Right lobe of liver (tissue), 6 donors: Measurements from ENCODE around the gene GATA1. TPM values are rescaled to one million over a fixed set of nuclear protein-coding genes. Genes with fewer than 3 reads are reported as not detected.

Experiments
- ATAC-seq, 4 donors: fragments of 200-7000 bp; cut with Tn5 transposase; one replicate each; pipeline ENCODE4 v1.9.1; 2020; ENCODE audit warnings: mild to moderate bottlenecking in 4 of 4, moderate library complexity in 4 of 4
- DNase-seq, 3 donors: peaks; one replicate each; pipeline ENCODE4 v3.0.0-alpha.2; 2020
- H3K27ac ChIP-seq, 3 donors: fragments of 200-600 bp; one replicate each; pipeline ENCODE4 v1.8.0; 2022
- H3K27me3 ChIP-seq, 2 donors: fragments of 200-600 bp; one replicate each; pipeline ENCODE4 v1.8.0; 2022
- H3K36me3 ChIP-seq, 4 donors: fragments of 200-600 bp; sonication (generic) in 1 of 4; one replicate each; pipeline versions ENCODE4 v1.5.1 to v1.8.0; 2017 to 2022; ENCODE audit warnings: control low read depth in 1 of 4
- H3K4me1 ChIP-seq, 4 donors: fragments of 200-600 bp; sonication (generic) in 1 of 4; one replicate each; pipeline versions ENCODE4 v1.5.1 to v1.8.0; 2017 to 2022; ENCODE audit warnings: control low read depth in 1 of 4
- H3K4me3 ChIP-seq, 3 donors: fragments of 200-600 bp; one replicate each; pipeline ENCODE4 v1.8.0; 2022
- H3K9me3 ChIP-seq, 4 donors: fragments of 200-600 bp; sonication (generic) in 1 of 4; one replicate each; pipeline versions ENCODE4 v1.5.1 to v1.8.0; 2017 to 2022; ENCODE audit warnings: control low read depth in 1 of 4
- CTCF ChIP-seq, 4 donors: fragments of 200-600 bp in 3 of 4; fragments of 450-650 bp in 1 of 4; IDR thresholded peaks; one replicate each; pipeline versions ENCODE4 v1.5.1 to v1.8.0; 2016 to 2022; ENCODE audit warnings: antibody characterized with exemption in 4 of 4, mild to moderate bottlenecking in 2 of 4
- POLR2A ChIP-seq: fragments of 450-650 bp; IDR thresholded peaks from one replicate; pipeline ENCODE4 v1.6.1; 2017; ENCODE audit warnings: antibody characterized with exemption, mild to moderate bottlenecking
- WGBS: methylation state at CpG from one replicate; pipeline ENCODE4 v1.1.6; 2018; ENCODE audit warnings: low coverage, low lambda C conversion rate; ENCODE audit not compliant: insufficient coverage; ENCODE audit errors: missing lambda C conversion rate; 5-methylcytosine and 5-hydroxymethylcytosine counted together
- intact Hi-C, 2 donors: fragments of 100-400 bp; cut with DNase I; formaldehyde crosslinking; loops; one replicate each; pipeline versions ENCODE4 v1.11.2 to v1.14.1; 2022
- total RNA-seq, 6 experiments: library from RNA; depleted of rRNA in 2 of 6; stranded (reverse); fragments of >200 nt in 2 of 6; fragmentation: NEBNext Ultra II Directional in 3 of 6; extraction: Animal tissue kit (Norgen Biotek cat#: 25700) in 3 of 6; gene quantifications; one replicate each; pipeline versions ENCODE4 v1.1.0 to v1.2.4, GENCODE V29; 2016 to 2023
- donor health status: DM: no; HTN: yes; CAD: no.
- donor health status: DM: no; HTN: no; CAD: no.
- donor health status: DM: no; HTN: no; CAD: no.
- donor health status: DM: no; HTN: yes; CAD: no.
- donor health status: DM: no; HTN: yes; CAD: no.

Gene GATA1
- total RNA-seq, 6 experiments from 2014 or later, result 0.37 to 1.2 TPM; not detected in 4

- no peak for DNase-seq
- ATAC-seq, result peak in 2 of 4 donors; percentile 13 to 29
These were observed 33.9 kb upstream of the GATA1 start for GRCh38 chrX:48752498-48752897.

GRCh38 chrX:48753708-48754228, 32.6 kb upstream of the GATA1 start:
- Histone ChIP-seq H3K27ac (no peak overlapping the region), H3K27me3 (no peaks in the 10 kb centered on the region), H3K9me3 (no peaks in the 10 kb centered on the region), H3K4me1 (no peaks in the 10 kb centered on the region), H3K4me3 (no peak overlapping the region), H3K36me3 (no peaks in the 10 kb centered on the region)
- intact Hi-C loops, result no loop called here
- no peak for TF ChIP-seq CTCF (IDR thresholded peaks at IDR 0.05)
- TF ChIP-seq POLR2A, result no peak
- WGBS, result 41% methylated on average over 3 of the region's 8 CpGs
- ATAC-seq, result no peak
- no peak for DNase-seq

More at GRCh38 chrX:48752498-48752897, 33.9 kb upstream of the GATA1 start:
- TF ChIP-seq POLR2A (no peak), CTCF (IDR thresholded peaks at IDR 0.05) (no peak)
- Histone ChIP-seq H3K4me1 (no peaks in the 10 kb centered on the region), H3K36me3 (no peaks in the 10 kb centered on the region), H3K4me3 (no peak overlapping the region), H3K9me3 (no peaks in the 10 kb centered on the region), H3K27ac (no peak overlapping the region), H3K27me3 (no peaks in the 10 kb centered on the region)
- WGBS, result 55% methylated on average over 2 of the region's 7 CpGs
- intact Hi-C loops, result no loop called here

GRCh38 chrX:48754238-48754637, 32.2 kb upstream of the GATA1 start:
- H3K4me1 ChIP-seq, result no peaks in the 10 kb centered on the region
- no peak overlapping the region for H3K27ac ChIP-seq
- no peaks in the 10 kb centered on the region for H3K36me3 ChIP-seq
- no peaks in the 10 kb centered on the region for H3K27me3 ChIP-seq
- WGBS, result 55% methylated on average over 6 of the region's 8 CpGs
- intact Hi-C loops, result no loop called here
- DNase-seq, result no peak
- ATAC-seq, result no peak
- H3K4me3 ChIP-seq, result no peak overlapping the region
- H3K9me3 ChIP-seq, result no peaks in the 10 kb centered on the region
- no peak for TF ChIP-seq CTCF (IDR thresholded peaks at IDR 0.05)
- TF ChIP-seq POLR2A, result no peak

GRCh38 chrX:48761674-48762471, 24.5 kb upstream of the GATA1 start, which contains the start of gene GLOD5:
Gene GLOD5 (plus strand): TSS chrX:48761747. CDS start chrX:48761791, 44 bp downstream.
- 43% methylated on average over 7 of the region's 12 CpGs for WGBS
- Histone ChIP-seq H3K36me3 (no peaks in the 10 kb centered on the region), H3K27me3 (no peaks in the 10 kb centered on the region), H3K4me1 (no peaks in the 10 kb centered on the region), H3K4me3 (peak within 1 kb of the TSS in 1 of 3 donors; percentile 13), H3K9me3 (no peaks in the 10 kb centered on the region), H3K27ac (peak within 1 kb of the TSS in 1 of 3 donors; percentile 40)
- peak; percentile 45 to 68 (median 64) for DNase-seq
- intact Hi-C loops, result no loop called here
- TF ChIP-seq CTCF (IDR thresholded peaks at IDR 0.05), result peak; percentile 25 to 38 (median 36)
- TF ChIP-seq POLR2A, result no peak
- ATAC-seq, result peak; percentile 96 to 99 (median 98)
